CD4-positive, alpha-beta T cell treated with Interleukin-2 at 100 ng/mL for 4 hours (primary cell): Measurements from ENCODE around the gene TLR8.

Experiments
- DNase-seq: peaks from one replicate; pipeline ENCODE4 v3.0.0-alpha.2; 2020; ENCODE audit warnings: low spot score

Gene TLR8

GRCh38 chrX:12906046-12906761 is at the start of gene TLR8:
Gene TLR8 (plus strand): TSS chrX:12906620. CDS start chrX:12906707, 87 bp downstream.
- no peak for DNase-seq

- no peak for DNase-seq
Measured at GRCh38 chrX:12865359-12865758, 41.1 kb upstream of the TLR8 start.

- no peak for DNase-seq
Measured at GRCh38 chrX:12866451-12867377, 39.7 kb upstream of the TLR8 start, which contains the start of gene TLR7. Gene TLR7 (plus strand): TSS chrX:12867072. CDS start chrX:12867579, 507 bp downstream.

- no peak for DNase-seq
Measured at GRCh38 chrX:12867685-12868084, 38.7 kb upstream of the TLR8 start.

- DNase-seq: no peak
Measured at GRCh38 chrX:12868747-12869146, 37.7 kb upstream of the TLR8 start.

DNA sequence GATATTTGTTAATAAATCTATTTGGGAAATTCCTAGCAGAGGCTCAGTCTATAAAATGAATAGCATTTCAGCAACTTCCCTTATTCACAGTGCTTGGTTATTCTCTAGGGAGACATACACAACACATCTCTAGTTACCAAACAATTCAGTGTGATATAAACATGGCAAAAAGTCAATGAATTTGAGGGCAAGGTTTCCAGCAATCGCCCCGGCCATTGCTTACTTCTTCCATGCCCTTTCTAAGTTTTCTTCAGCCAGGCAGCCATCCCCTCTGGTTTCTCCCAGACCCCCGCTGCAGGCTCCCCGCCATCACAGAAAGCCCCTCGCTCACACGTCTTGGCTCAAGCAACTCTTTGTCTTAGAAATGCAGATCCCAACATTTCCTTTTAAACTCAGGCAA is 35.2 kb upstream of the TLR8 start:
- no peak for DNase-seq

DNA sequence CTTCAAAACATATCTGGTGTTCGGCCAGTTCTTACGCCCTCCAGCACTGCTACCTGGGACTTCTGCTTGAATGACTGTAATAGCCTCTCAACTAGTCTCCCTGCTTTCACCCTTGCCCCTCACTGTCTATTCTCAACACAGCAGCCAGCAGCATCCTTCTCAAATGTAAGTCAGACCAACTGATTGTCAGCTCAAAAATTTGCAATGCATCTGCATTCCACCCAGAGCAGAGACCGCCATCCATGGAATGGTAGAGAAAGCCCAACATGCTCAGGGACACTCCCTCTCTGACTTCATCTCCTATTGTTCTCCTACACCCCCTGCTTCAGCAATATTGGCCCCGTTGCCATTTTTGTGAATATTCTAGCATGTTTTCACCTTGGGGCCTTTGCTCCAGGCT is 33.7 kb upstream of the TLR8 start:
- no peak for DNase-seq

GRCh38 chrX:12874581-12874980 is 31.8 kb upstream of the TLR8 start:
- DNase-seq: no peak

DNA sequence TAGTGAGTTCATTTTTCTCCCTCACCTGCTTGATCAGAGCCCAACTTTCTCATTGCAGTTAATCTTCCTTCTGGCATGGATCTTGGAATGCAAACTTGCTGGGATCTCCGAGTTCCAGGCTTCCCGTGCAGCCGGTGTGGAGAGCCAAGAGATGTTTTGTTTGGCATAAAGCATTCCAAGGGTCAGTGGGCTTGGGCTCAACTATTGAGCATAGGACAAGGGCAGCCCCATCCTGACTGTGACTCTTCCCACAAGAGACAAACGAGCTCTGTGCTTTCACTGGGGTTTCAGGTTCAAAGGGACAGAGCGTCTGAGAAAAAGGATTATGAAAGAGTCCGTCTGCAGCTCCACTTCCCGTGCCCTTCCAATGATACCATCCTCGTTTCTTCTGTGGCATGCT is 29.0 kb upstream of the TLR8 start:
- no peak for DNase-seq

DNA sequence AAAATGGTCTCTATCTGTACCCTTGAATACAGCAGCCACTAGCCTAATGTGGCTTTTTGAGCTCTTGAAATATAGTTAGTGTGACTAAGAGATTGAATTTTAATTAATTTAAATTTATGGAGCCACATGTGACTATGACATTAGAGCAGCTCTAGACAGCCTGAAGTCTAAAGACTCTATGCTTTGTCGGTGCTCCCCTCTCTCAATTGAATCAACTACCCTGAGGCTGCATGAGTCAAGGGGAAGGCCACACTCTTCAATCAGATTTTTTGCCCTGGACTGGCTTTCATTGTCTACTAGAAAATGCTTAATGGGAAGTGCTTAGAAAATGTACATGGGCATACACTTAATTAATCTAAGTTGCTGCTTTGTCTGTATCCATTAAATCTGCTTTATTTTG is 27.9 kb upstream of the TLR8 start:
- no peak for DNase-seq

DNA sequence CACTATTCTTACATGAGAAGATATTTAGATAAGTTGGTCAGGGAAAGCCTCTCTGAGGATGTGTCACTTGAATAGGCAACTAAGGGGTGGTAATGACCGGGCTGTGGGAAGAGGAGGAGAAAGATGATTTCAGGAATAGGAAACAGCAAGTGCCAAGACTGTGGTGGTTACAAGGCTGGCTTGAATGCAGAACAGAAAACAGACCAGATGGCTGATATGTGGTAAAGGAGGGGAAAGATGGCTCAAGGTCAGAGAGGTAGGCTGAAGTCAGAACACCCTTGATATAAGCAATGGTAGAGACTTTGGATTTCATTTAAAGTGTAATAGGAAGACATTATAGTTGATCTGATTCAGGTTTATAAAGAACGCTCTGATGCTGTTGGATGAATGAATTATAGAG is 24.5 kb upstream of the TLR8 start:
- DNase-seq: no peak

GRCh38 chrX:12885508-12885907 is 20.9 kb upstream of the TLR8 start:
- DNase-seq: no peak

GRCh38 chrX:12886545-12886944 is 19.9 kb upstream of the TLR8 start:
- no peak for DNase-seq

GRCh38 chrX:12887141-12887540 is 19.3 kb upstream of the TLR8 start:
- DNase-seq: no peak

DNA sequence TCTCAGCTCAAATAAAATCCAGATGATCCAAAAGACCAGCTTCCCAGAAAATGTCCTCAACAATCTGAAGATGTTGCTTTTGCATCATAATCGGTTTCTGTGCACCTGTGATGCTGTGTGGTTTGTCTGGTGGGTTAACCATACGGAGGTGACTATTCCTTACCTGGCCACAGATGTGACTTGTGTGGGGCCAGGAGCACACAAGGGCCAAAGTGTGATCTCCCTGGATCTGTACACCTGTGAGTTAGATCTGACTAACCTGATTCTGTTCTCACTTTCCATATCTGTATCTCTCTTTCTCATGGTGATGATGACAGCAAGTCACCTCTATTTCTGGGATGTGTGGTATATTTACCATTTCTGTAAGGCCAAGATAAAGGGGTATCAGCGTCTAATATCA is 18.7 kb upstream of the TLR8 start:
- no peak for DNase-seq

- peak; percentile 1 for DNase-seq
Measured at GRCh38 chrX:12890467-12890866, 16.0 kb upstream of the TLR8 start.

GRCh38 chrX:12891171-12891570 is 15.2 kb upstream of the TLR8 start:
- no peak for DNase-seq

GRCh38 chrX:12891915-12892506 is 14.4 kb upstream of the TLR8 start:
- no peak for DNase-seq

GRCh38 chrX:12892716-12893115 is 13.7 kb upstream of the TLR8 start:
- no peak for DNase-seq

- peak; percentile 32 for DNase-seq
Measured at GRCh38 chrX:12894074-12895030, 12.1 kb upstream of the TLR8 start.

DNA sequence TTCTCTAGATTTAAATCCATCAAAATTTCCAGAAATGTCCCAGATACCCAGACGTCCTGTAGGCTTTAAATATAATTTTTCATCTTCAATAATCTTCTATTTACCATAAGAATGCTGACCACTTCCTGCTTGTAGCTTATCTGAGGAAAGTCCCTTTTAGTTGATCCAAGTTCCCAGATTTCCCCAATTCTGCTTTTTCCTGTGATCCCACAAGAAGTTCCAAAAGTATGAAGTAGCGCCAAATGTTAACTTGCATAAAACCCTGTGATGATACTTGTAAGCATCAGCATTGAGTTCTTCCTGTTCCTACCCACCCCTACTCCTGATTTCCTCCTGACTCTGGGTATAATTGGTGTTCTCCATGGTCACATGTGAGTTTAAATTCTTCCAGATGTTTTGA is 10.6 kb upstream of the TLR8 start:
- DNase-seq: no peak

DNA sequence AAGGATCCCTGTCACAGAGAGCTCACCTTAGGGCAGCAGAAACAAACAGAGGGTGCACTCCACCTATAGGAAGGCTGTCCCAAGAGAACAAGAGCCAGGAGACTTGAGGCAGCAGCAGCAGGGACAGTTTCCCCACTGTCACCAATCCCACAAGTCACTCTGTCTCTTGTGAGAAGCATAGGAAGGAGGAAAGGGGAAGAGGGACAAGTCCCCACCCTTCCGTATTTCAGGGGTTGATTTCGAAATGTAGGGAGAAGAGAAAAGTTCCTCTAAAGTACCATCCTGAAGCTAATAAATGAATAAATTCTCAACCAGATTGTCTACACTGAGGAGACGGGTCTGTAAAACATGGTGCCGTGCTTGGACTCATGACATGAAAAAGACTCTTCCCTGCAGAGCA is 9.5 kb upstream of the TLR8 start:
- DNase-seq: no peak
